Gastrocnemius medialis (tissue), 4 donors: ENCODE measurements around the gene ANKRD2.
"Not testable (repeated sequence)": the region's sequence is repeated elsewhere in the genome, so short reads cannot be mapped to it uniquely, and the experiment has no call there.

Experiments
- POLR2A ChIP-seq, 2 donors: fragments of 450-650 bp; IDR thresholded peaks; one replicate each; pipeline ENCODE4 v1.6.1; 2017; ENCODE audit warnings: antibody characterized with exemption in 2 of 2, mild to moderate bottlenecking in 2 of 2, moderate library complexity in 2 of 2
- TF ChIP-seq, protein P1 (sequence below), 5 experiments: fragments of 450-650 bp in 3 of 5; fragments of 200-600 bp in 2 of 5; sonication (generic) in 2 of 5; IDR thresholded peaks in 4 of 5; conservative IDR thresholded peaks in 1 of 5; 1 replicate in 4 of 5; 2 replicates in 1 of 5; pipeline ENCODE4 v1.5.1; 2016 to 2019; ENCODE audit warnings: antibody characterized with exemption in 5 of 5, mild to moderate bottlenecking in 3 of 5, moderate library complexity in 3 of 5

DNA sequence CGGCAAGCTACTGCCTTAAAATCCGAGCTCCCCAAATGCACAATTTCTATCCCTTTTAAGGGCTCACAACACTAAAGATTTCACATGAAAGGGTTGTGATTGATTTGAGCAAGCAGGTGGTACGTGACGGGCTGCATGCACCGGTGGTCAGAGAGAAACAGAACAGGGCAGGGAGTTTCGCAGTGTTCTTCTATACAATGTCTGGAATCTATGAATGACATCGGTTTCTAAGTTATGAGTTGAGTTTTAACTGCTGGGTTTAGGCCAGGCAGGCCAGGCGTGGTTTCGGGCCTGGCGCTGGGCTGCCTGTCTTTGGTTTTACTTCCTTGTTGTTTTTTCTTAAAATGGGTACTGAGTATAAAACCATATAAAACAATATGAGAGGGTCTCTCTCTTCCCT is 17.0 kb upstream of the ANKRD2 start:
- not testable (repeated sequence) for TF ChIP-seq POLR2A (IDR thresholded peaks at IDR 0.05)
- TF ChIP-seq, protein P1, sequence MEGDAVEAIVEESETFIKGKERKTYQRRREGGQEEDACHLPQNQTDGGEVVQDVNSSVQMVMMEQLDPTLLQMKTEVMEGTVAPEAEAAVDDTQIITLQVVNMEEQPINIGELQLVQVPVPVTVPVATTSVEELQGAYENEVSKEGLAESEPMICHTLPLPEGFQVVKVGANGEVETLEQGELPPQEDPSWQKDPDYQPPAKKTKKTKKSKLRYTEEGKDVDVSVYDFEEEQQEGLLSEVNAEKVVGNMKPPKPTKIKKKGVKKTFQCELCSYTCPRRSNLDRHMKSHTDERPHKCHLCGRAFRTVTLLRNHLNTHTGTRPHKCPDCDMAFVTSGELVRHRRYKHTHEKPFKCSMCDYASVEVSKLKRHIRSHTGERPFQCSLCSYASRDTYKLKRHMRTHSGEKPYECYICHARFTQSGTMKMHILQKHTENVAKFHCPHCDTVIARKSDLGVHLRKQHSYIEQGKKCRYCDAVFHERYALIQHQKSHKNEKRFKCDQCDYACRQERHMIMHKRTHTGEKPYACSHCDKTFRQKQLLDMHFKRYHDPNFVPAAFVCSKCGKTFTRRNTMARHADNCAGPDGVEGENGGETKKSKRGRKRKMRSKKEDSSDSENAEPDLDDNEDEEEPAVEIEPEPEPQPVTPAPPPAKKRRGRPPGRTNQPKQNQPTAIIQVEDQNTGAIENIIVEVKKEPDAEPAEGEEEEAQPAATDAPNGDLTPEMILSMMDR (IDR thresholded peaks at IDR 0.05 in 4 of 5, conservative IDR thresholded peaks at IDR 0.05 in 1 of 5), result not testable (repeated sequence)
